Suprapubic skin (tissue), 4 donors: ENCODE results near the gene GCLC. TPM values are rescaled to one million over a fixed set of nuclear protein-coding genes. Genes with fewer than 3 reads are reported as not detected.

Experiments used
- DNase-seq, 2 donors: peaks; one replicate each; pipeline ENCODE4 v3.0.0-alpha.2; 2019; ENCODE audit warnings: low spot score in 2 of 2
- H3K27ac ChIP-seq: fragments of 200-600 bp; sonication (generic); one replicate; pipeline ENCODE4 v1.5.1; 2019
- H3K27me3 ChIP-seq: fragments of 200-600 bp; sonication (generic); one replicate; pipeline ENCODE4 v1.5.1; 2019
- H3K36me3 ChIP-seq: fragments of 200-600 bp; sonication (generic); one replicate; pipeline ENCODE4 v1.5.1; 2019
- H3K4me1 ChIP-seq: fragments of 200-600 bp; sonication (generic); one replicate; pipeline ENCODE4 v1.5.1; 2019
- H3K4me3 ChIP-seq: fragments of 200-600 bp; sonication (generic); one replicate; pipeline ENCODE4 v1.5.1; 2019; ENCODE audit warnings: mild to moderate bottlenecking
- H3K9me3 ChIP-seq: fragments of 200-600 bp; sonication (generic); one replicate; pipeline ENCODE4 v1.5.1; 2019
- CTCF ChIP-seq, 2 donors: fragments of 200-600 bp in 1 of 2; fragments of 450-650 bp in 1 of 2; sonication (generic) in 1 of 2; IDR thresholded peaks; one replicate each; pipeline ENCODE4 v1.5.1; 2016 to 2019; ENCODE audit warnings: antibody characterized with exemption in 2 of 2, mild to moderate bottlenecking in 1 of 2, moderate library complexity in 1 of 2
- EP300 ChIP-seq: sonication (generic); formaldehyde crosslinking; IDR thresholded peaks from one replicate; pipeline ENCODE4 v1.6.1; 2017; ENCODE audit warnings: antibody characterized with exemption
- POLR2A ChIP-seq, 2 donors: fragments of 450-650 bp; IDR thresholded peaks; one replicate each; pipeline ENCODE4 v1.6.1; 2017; ENCODE audit warnings: antibody characterized with exemption in 2 of 2, mild to moderate bottlenecking in 2 of 2, moderate library complexity in 2 of 2
- POLR2AphosphoS5 ChIP-seq, 3 donors: sonication (generic); formaldehyde crosslinking; IDR thresholded peaks; one replicate each; pipeline ENCODE4 v1.6.1; 2017; ENCODE audit warnings: antibody characterized with exemption in 3 of 3
- WGBS: methylation state at CpG from one replicate; pipeline ENCODE4 v1.1.5; 2018; 5-methylcytosine and 5-hydroxymethylcytosine counted together
- total RNA-seq, 4 donors: library from RNA; depleted of rRNA; stranded (reverse); fragments of >200 nt; gene quantifications; one replicate each; pipeline ENCODE4 v1.1.0, GENCODE V29; 2016

Gene GCLC
- total RNA-seq, 4 donors from 2014 or later = 47.3 to 65.0 (median 51.1) TPM

GRCh38 chr6:53523511-53524454 is 21.1 kb downstream of the GCLC start:
- 61% methylated on average over 8 of the region's 8 CpGs for WGBS
- Histone ChIP-seq H3K9me3 (no peaks in the 10 kb centered on the region), H3K27me3 (no peaks in the 10 kb centered on the region), H3K36me3 (peaks cover 17% of the 10 kb centered on the region), H3K27ac (peak overlapping the region; percentile 5), H3K4me3 (no peak overlapping the region), H3K4me1 (peaks cover 39% of the 10 kb centered on the region)
- no peak for DNase-seq
- no peak for TF ChIP-seq EP300
- TF ChIP-seq POLR2AphosphoS5 (IDR thresholded peaks at IDR 0.05) = no peak
- no peak for TF ChIP-seq POLR2A (IDR thresholded peaks at IDR 0.05)
- no peak for TF ChIP-seq CTCF (IDR thresholded peaks at IDR 0.05)

GRCh38 chr6:53520320-53520928 is 24.5 kb downstream of the GCLC start:
- no peaks in the 10 kb centered on the region for H3K27me3 ChIP-seq
- H3K9me3 ChIP-seq = no peaks in the 10 kb centered on the region
- no peak for DNase-seq
- peaks cover 18% of the 10 kb centered on the region for H3K36me3 ChIP-seq
- no peak overlapping the region for H3K27ac ChIP-seq
- WGBS = 81% methylated on average over 14 of the region's 14 CpGs
- H3K4me3 ChIP-seq = no peak overlapping the region
- TF ChIP-seq CTCF (IDR thresholded peaks at IDR 0.05) (no peak), POLR2AphosphoS5 (IDR thresholded peaks at IDR 0.05) (no peak), POLR2A (IDR thresholded peaks at IDR 0.05) (no peak), EP300 (no peak)
- peaks cover 33% of the 10 kb centered on the region for H3K4me1 ChIP-seq

GRCh38 chr6:53518862-53519261 is 26.0 kb downstream of the GCLC start:
- no peak for TF ChIP-seq EP300
- Histone ChIP-seq H3K27ac (no peak overlapping the region), H3K4me3 (no peak overlapping the region), H3K4me1 (peaks cover 19% of the 10 kb centered on the region), H3K36me3 (peaks cover 18% of the 10 kb centered on the region), H3K9me3 (no peaks in the 10 kb centered on the region), H3K27me3 (no peaks in the 10 kb centered on the region)
- WGBS = 57% methylated on average over 1 of the region's 1 CpG
- DNase-seq = no peak

GRCh38 chr6:53517021-53517420 is 27.9 kb downstream of the GCLC start:
- Histone ChIP-seq H3K36me3 (peaks cover 23% of the 10 kb centered on the region), H3K4me1 (peaks cover under 1% of the 10 kb centered on the region), H3K9me3 (no peaks in the 10 kb centered on the region), H3K27me3 (no peaks in the 10 kb centered on the region), H3K4me3 (no peak overlapping the region), H3K27ac (no peak overlapping the region)
- no peak for TF ChIP-seq POLR2A (IDR thresholded peaks at IDR 0.05)
- TF ChIP-seq CTCF (IDR thresholded peaks at IDR 0.05) = no peak
- TF ChIP-seq EP300 = no peak
- no peak for TF ChIP-seq POLR2AphosphoS5 (IDR thresholded peaks at IDR 0.05)
- 52% methylated on average over 2 of the region's 2 CpGs for WGBS
- DNase-seq = no peak

GRCh38 chr6:53514677-53515076 is 30.2 kb downstream of the GCLC start:
- peaks cover 18% of the 10 kb centered on the region for H3K36me3 ChIP-seq
- no peak for TF ChIP-seq CTCF (IDR thresholded peaks at IDR 0.05)
- no peak for TF ChIP-seq POLR2AphosphoS5 (IDR thresholded peaks at IDR 0.05)
- no peak for TF ChIP-seq POLR2A (IDR thresholded peaks at IDR 0.05)
- no peak for TF ChIP-seq EP300
- DNase-seq = no peak
- no peak overlapping the region for H3K4me3 ChIP-seq
- H3K9me3 ChIP-seq = no peaks in the 10 kb centered on the region
- H3K4me1 ChIP-seq = no peaks in the 10 kb centered on the region
- H3K27me3 ChIP-seq = no peaks in the 10 kb centered on the region
- 93% methylated on average over 3 of the region's 3 CpGs for WGBS
- no peak overlapping the region for H3K27ac ChIP-seq
